HepG2 (cell line): ENCODE data around the gene SMCO4. TPM values are rescaled to one million over a fixed set of nuclear protein-coding genes. Genes with fewer than 3 reads are reported as not detected.

ENCODE experiments used
- ARID4A ChIP-seq: sonication (generic); formaldehyde crosslinking; IDR thresholded peaks from 2 replicates; pipeline ENCODE4 v1.5.0; 2020; ENCODE audit warnings: mild to moderate bottlenecking, missing genetic modification reagents, borderline replicate concordance
- CENPT ChIP-seq: sonication (generic); formaldehyde crosslinking; IDR thresholded peaks from 2 replicates; pipeline ENCODE4 v1.8.0; 2022; ENCODE audit warnings: low read depth, mild to moderate bottlenecking, moderate library complexity, missing genetic modification reagents
- DMAP1 ChIP-seq: IDR thresholded peaks from 2 replicates; pipeline ENCODE4 v1.6.1; 2016
- EP300 ChIP-seq, 3 experiments: sonication (generic) in 1 of 3; formaldehyde crosslinking in 1 of 3; IDR thresholded peaks; 2 replicates each; pipeline versions ENCODE4 v1.5.1 to v1.6.1; 2011 to 2020; ENCODE audit warnings: low read depth in 2 of 3, low read length in 2 of 3, borderline replicate concordance in 1 of 3, improper control_type of control experiment in 1 of 3, mild to moderate bottlenecking in 1 of 3, missing genetic modification reagents in 1 of 3, moderate library complexity in 1 of 3
- MXD1 ChIP-seq: sonication (generic); formaldehyde crosslinking; IDR thresholded peaks from 2 replicates; pipeline ENCODE4 v1.4.0; 2020; ENCODE audit warnings: mild to moderate bottlenecking, missing genetic modification reagents
- RFXANK ChIP-seq: IDR thresholded peaks from 2 replicates; pipeline ENCODE4 v1.6.1; 2016
- TARDBP ChIP-seq: sonication (generic); formaldehyde crosslinking; IDR thresholded peaks from 2 replicates; pipeline ENCODE4 v1.8.0; 2022; ENCODE audit warnings: mild to moderate bottlenecking, missing genetic modification reagents
- ZNF205 ChIP-seq: IDR thresholded peaks from 2 replicates; pipeline ENCODE4 v1.6.1; 2018; ENCODE audit warnings: missing biosample characterization, missing genetic modification reagents
- ZNF263 ChIP-seq: sonication (generic); formaldehyde crosslinking; IDR thresholded peaks from 2 replicates; pipeline ENCODE4 v1.4.0; 2020; ENCODE audit warnings: missing genetic modification reagents
- ZNF318 ChIP-seq: sonication (generic); formaldehyde crosslinking; IDR thresholded peaks from 2 replicates; pipeline ENCODE4 v1.4.0; 2020; ENCODE audit warnings: mild to moderate bottlenecking, missing genetic modification reagents
- ZNF362 ChIP-seq: sonication (generic); formaldehyde crosslinking; IDR thresholded peaks from 2 replicates; pipeline ENCODE4 v1.4.0; 2020; ENCODE audit warnings: missing genetic modification reagents, mild to moderate bottlenecking, borderline replicate concordance
- ZNF816 ChIP-seq: sonication (generic); formaldehyde crosslinking; IDR thresholded peaks from 2 replicates; pipeline ENCODE4 v1.8.0; 2022; ENCODE audit warnings: missing genetic modification reagents, mild to moderate bottlenecking, borderline replicate concordance
- polyA plus RNA-seq, 8 experiments: library from polyadenylated mRNA; depleted of rRNA in 3 of 8; stranded (reverse) in 7 of 8; unstranded in 1 of 8; fragments of >200 nt; fragmentation: Illumina TruSeq in 4 of 8; extraction: Trizol in 4 of 8; gene quantifications; 2 replicates each; pipeline versions ENCODE4 v1.2.1 to v1.2.3, GENCODE V29; 2011 to 2016; ENCODE audit warnings: low read depth in 4 of 8, missing spikeins in 1 of 8, mixed read lengths in 1 of 8; ENCODE audit not compliant: insufficient read depth in 1 of 8
- total RNA-seq, 5 experiments: library from RNA; depleted of rRNA; stranded (reverse); fragments of >200 nt; fragmentation: Illumina TruSeq; extraction: Trizol; gene quantifications; 2 replicates each; pipeline ENCODE4 v1.2.3, GENCODE V29; 2016; ENCODE audit warnings: low read depth in 1 of 5

The SMCO4 gene
- total and polyA plus RNA-seq, 2 of the 13 experiments (the other 11 are each of a cell fraction or from before 2014, with no cell fraction given) = 10.6 to 28.5 TPM

- 0 out of 2 replicates have a peak, but pooled peaks have one; percentile 8 for TF ChIP-seq ZNF205
- peak; percentile 16; the same call in 1 of the 2 replicates for TF ChIP-seq DMAP1 (CRISPR knock-in tag)
- no peak for TF ChIP-seq RFXANK (CRISPR knock-in tag)
- peak; percentile 58; the same call in 1 of the 2 replicates for TF ChIP-seq ZNF318
- TF ChIP-seq MXD1 (CRISPR knock-in tag) = no peak
- TF ChIP-seq ZNF816 (CRISPR knock-in tag) = no peak
- 0 out of 2 replicates have a peak, but pooled peaks have one; percentile 13 for TF ChIP-seq CENPT
- peak; percentile 49; the same call in 1 of the 2 replicates for TF ChIP-seq ZNF263 (CRISPR knock-in tag)
- TF ChIP-seq TARDBP (CRISPR knock-in tag) = 0 out of 2 replicates have a peak, but pooled peaks have one; percentile 1
- TF ChIP-seq EP300 (IDR thresholded peaks at IDR 0.05; ENCODE audit: low read depth in 2 of 2, low read length in 2 of 2) = no peak
- TF ChIP-seq EP300 (CRISPR knock-in tag; IDR thresholded peaks at IDR 0.05; ENCODE audit: borderline replicate concordance) = 0 out of 2 replicates have a peak, but pooled peaks have one; percentile 0
- TF ChIP-seq ZNF362 (CRISPR knock-in tag) = 0 out of 2 replicates have a peak, but pooled peaks have one; percentile 29
- TF ChIP-seq ARID4A (CRISPR knock-in tag) = 0 out of 2 replicates have a peak, but pooled peaks have one; percentile 0
- TF ChIP-seq, all 625 proteins: peak for 18
Observed at GRCh38 chr11:93530468-93530826, 12.7 kb downstream of the SMCO4 start (continued).
